DMS114 treated with DMSO at 0.1 percent for 48 hours (cell line): ENCODE data around the gene KCNIP1.

Source experiments
- DNase-seq: peaks from one replicate; lab custom pipeline; 2025; ENCODE audit not compliant: unreplicated experiment; lab: John Stamatoyannopoulos, UW

KCNIP1 gene

DNA sequence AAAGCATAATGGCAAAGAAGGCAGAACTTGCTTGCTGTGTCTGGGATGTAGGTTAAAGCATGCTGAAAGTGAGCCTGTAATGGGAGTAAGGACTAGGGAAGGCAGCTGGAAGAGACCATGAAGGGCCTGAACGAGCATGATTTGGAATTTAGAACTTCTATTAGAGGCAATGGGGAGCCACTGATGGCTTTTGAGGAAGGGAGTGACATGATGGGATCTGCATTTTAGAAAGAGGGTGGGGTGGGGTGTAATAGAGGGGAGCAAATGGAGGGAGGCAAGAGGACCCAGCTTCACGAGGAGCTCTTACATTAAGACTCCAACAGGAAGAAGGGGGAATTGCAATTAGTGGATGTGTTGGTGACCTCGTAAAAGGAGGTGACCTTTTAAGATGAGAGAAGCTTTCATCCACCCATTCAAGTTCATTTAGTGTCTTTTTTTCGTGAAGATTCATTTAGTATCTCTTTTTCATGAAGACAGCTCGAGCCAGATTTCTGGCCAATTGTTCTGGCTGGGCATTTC, 266.1 kb downstream of the KCNIP1 start:
- no peak for DNase-seq

DNA sequence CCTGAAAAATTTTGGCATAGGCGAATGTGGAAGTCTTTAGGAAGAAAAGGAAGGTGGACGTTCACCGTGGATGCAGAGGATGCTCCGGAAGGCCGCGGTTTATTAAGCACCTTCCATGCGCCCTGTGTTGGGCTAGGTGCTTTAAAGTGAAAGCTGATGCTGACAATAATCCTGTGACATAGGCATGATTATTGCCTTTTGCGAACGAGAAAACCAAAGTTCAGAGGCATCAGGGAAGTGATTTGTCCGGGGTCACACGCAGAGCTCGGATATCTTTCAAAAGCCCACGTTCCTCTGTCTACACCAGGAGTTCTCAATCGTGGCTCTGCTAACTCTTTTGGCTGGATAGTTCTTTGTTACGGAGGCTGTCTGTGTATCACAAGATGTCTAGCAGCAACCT, 267.7 kb downstream of the KCNIP1 start:
- DNase-seq: no peak

GRCh38 chr5:170773024-170773985, 269.5 kb downstream of the KCNIP1 start:
- no peak for DNase-seq

GRCh38 chr5:170774831-170775230, 271.0 kb downstream of the KCNIP1 start:
- no peak for DNase-seq

DNA sequence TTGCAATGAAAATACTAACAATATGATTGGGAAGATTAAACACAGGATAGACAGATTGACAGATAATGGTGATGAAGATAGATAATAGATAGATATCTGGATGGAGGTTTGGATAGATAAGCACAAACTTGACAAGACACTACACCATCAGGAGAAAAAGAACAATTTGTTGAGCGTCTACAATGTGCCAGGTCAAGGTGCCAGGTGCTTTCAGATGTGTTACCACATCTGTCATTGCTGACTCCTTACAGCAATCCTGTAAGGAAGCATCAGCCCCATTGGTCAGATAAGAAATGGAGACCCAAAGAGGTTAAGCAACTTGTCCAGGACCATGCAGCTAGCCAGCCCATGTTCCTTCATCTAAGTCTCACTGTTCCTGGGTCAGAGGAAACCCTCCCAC, 278.1 kb downstream of the KCNIP1 start:
- no peak for DNase-seq

DNA sequence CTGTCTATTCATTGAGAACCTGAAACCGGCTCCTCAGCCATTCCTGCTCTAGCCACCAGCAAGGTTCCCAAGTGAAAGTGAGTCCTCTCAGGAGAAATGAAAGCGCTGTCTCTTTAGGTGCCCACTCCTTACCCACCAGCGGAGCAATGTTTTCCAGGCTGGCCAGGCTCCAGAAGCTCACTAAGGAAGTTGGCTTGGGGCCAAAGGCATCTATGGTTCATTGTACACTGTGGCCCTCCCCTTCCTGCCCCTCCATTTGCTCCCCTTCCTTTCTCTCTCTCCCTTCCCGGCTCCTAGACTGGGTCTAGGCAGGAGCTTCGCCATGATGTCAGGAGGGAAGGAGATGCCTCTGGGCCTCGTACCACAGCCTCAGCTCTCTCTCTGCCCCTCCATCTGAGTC, 278.6 kb downstream of the KCNIP1 start:
- DNase-seq: no peak

- no peak for DNase-seq
Observed at GRCh38 chr5:170783498-170784247, 279.9 kb downstream of the KCNIP1 start, which contains the start of gene GABRP. Gene GABRP, plus strand, starts transcription at chr5:170783725. Its CDS starts 4,891 bp downstream, at chr5:170788616.

GRCh38 chr5:170785416-170785815, 281.6 kb downstream of the KCNIP1 start:
- DNase-seq: no peak
